ENCODE data around the gene ADCK2. TPM values are rescaled to one million over a fixed set of nuclear protein-coding genes. Genes with fewer than 3 reads are reported as not detected.

ADCK2 gene
- polyA plus RNA-seq, 1 of the 3 experiments (the other 2 are of a cell fraction) = 19.0 TPM

DNA sequence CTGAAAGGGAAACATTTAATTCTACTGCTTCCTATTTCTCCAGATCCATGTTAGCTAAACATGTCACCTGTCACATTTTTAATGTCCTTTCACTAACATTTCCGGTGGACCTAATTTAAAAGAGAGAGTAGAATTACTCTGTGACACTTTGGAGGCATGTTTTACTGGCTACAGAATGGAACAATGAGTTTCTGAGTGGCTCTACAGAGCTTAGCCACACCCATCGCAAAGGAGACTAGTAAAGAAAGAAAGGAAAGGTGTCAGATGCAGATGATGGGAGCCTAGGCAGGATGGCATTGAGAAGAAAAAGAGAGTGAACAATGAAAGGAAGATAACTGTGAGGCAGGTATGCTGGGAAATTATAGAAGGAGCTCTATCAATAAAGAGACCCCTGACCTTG is 59.7 kb downstream of the ADCK2 start (continued):
- TF ChIP-seq, protein P1, sequence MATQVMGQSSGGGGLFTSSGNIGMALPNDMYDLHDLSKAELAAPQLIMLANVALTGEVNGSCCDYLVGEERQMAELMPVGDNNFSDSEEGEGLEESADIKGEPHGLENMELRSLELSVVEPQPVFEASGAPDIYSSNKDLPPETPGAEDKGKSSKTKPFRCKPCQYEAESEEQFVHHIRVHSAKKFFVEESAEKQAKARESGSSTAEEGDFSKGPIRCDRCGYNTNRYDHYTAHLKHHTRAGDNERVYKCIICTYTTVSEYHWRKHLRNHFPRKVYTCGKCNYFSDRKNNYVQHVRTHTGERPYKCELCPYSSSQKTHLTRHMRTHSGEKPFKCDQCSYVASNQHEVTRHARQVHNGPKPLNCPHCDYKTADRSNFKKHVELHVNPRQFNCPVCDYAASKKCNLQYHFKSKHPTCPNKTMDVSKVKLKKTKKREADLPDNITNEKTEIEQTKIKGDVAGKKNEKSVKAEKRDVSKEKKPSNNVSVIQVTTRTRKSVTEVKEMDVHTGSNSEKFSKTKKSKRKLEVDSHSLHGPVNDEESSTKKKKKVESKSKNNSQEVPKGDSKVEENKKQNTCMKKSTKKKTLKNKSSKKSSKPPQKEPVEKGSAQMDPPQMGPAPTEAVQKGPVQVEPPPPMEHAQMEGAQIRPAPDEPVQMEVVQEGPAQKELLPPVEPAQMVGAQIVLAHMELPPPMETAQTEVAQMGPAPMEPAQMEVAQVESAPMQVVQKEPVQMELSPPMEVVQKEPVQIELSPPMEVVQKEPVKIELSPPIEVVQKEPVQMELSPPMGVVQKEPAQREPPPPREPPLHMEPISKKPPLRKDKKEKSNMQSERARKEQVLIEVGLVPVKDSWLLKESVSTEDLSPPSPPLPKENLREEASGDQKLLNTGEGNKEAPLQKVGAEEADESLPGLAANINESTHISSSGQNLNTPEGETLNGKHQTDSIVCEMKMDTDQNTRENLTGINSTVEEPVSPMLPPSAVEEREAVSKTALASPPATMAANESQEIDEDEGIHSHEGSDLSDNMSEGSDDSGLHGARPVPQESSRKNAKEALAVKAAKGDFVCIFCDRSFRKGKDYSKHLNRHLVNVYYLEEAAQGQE (IDR thresholded peaks at IDR 0.05; ENCODE audit: low read depth, low read length) = no peak
- TF ChIP-seq SMC3 (IDR thresholded peaks at IDR 0.05; ENCODE audit: low read depth, low read length) (no peak), TAF1 (IDR thresholded peaks at IDR 0.05; ENCODE audit: borderline replicate concordance, low read depth, low read length) (no peak), FOXJ3 (CRISPR knock-in tag; IDR thresholded peaks at IDR 0.05) (no peak), EP300 (IDR thresholded peaks at IDR 0.05; ENCODE audit: borderline replicate concordance in 1 of 2, low read depth in 1 of 2, low read length in 1 of 2) (no peak), MEF2A (IDR thresholded peaks at IDR 0.05; ENCODE audit: borderline replicate concordance, low read depth) (no peak), FOXM1 (IDR thresholded peaks at IDR 0.05; ENCODE audit: low read depth) (no peak)

DNA sequence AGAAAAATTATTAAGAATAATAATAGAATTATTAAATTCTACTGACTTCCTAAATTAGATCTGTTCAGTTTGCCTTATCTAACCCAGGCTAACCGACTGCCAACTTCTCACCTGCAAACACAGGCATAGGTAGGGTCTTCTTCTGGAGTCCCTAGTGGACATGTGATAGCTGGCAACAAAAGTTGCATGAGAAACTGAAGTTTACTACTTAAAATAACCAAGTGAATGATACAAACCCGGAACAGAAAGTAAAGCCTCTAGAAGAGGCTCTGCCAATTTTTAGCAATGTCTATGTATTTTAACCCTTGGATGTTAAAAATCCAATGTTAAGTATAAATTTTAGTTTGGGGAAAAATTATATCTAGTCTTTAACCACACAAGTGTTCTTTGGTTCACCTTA is 61.4 kb downstream of the ADCK2 start:
- Histone ChIP-seq H3K4me3 (ENCODE audit: low read depth in 2 of 2, low read length in 1 of 2) (no peak overlapping the region), H3K27ac (ENCODE audit: low read depth in 2 of 2, low read length in 1 of 2) (no peak overlapping the region), H3K9me3 (no peaks in the 10 kb centered on the region), H3K27me3 (ENCODE audit: insufficient read depth) (no peaks in the 10 kb centered on the region), H3K9me2 (no peaks in the 10 kb centered on the region), H2AFZ (ENCODE audit: low read depth) (no peak overlapping the region), H3K9ac (no peak overlapping the region), H3K4me2 (no peak overlapping the region), H3F3A (replicated peaks; ENCODE audit: insufficient read depth) (no peaks in the 10 kb centered on the region), H4K20me1 (ENCODE audit: insufficient read depth) (no peaks in the 10 kb centered on the region), H3K79me2 (ENCODE audit: insufficient read depth) (no peaks in the 10 kb centered on the region), H3K36me3 (replicated peaks in 1 of 2; ENCODE audit: control insufficient read depth in 1 of 2, insufficient read depth in 2 of 2, low read length in 1 of 2) (peaks cover 30 to 34% of the 10 kb centered on the region in 2 experiments), H3K4me1 (ENCODE audit: control insufficient read depth in 1 of 2, insufficient read depth in 2 of 2, low read depth in 1 of 2, low read length in 1 of 2) (no peaks in the 10 kb centered on the region)
- ChIA-PET CTCF (no interaction called here), POLR2A (no interaction called here)
- no peak for DNase-seq
- 92% methylated on average over 2 of the region's 2 CpGs for WGBS (ENCODE audit: low lambda C conversion rate)
- TF ChIP-seq CHD2 (IDR thresholded peaks at IDR 0.05; ENCODE audit: low read length, partially characterized antibody) (no peak), NRF1 (IDR thresholded peaks at IDR 0.05; ENCODE audit: low read depth, low read length) (no peak), MXI1 (IDR thresholded peaks at IDR 0.05; ENCODE audit: low read depth, low read length) (no peak), EZH2phosphoT487 (IDR thresholded peaks at IDR 0.05; ENCODE audit: borderline replicate concordance, low read depth) (no peak), ELF1 (IDR thresholded peaks at IDR 0.05) (no peak), TEAD4 (IDR thresholded peaks at IDR 0.05; ENCODE audit: borderline replicate concordance, insufficient read depth) (no peak), FOXM1 (IDR thresholded peaks at IDR 0.05; ENCODE audit: low read depth) (no peak)
- TF ChIP-seq, protein P2, sequence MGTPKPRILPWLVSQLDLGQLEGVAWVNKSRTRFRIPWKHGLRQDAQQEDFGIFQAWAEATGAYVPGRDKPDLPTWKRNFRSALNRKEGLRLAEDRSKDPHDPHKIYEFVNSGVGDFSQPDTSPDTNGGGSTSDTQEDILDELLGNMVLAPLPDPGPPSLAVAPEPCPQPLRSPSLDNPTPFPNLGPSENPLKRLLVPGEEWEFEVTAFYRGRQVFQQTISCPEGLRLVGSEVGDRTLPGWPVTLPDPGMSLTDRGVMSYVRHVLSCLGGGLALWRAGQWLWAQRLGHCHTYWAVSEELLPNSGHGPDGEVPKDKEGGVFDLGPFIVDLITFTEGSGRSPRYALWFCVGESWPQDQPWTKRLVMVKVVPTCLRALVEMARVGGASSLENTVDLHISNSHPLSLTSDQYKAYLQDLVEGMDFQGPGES (IDR thresholded peaks at IDR 0.05; ENCODE audit: low read depth, low read length) = no peak
- TF ChIP-seq, protein P3, sequence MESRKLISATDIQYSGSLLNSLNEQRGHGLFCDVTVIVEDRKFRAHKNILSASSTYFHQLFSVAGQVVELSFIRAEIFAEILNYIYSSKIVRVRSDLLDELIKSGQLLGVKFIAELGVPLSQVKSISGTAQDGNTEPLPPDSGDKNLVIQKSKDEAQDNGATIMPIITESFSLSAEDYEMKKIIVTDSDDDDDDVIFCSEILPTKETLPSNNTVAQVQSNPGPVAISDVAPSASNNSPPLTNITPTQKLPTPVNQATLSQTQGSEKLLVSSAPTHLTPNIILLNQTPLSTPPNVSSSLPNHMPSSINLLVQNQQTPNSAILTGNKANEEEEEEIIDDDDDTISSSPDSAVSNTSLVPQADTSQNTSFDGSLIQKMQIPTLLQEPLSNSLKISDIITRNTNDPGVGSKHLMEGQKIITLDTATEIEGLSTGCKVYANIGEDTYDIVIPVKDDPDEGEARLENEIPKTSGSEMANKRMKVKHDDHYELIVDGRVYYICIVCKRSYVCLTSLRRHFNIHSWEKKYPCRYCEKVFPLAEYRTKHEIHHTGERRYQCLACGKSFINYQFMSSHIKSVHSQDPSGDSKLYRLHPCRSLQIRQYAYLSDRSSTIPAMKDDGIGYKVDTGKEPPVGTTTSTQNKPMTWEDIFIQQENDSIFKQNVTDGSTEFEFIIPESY (IDR thresholded peaks at IDR 0.05; ENCODE audit: borderline replicate concordance, low read depth) = no peak

Measured in SK-N-SH (cell line).